Measurements from ENCODE around the gene HOXC10.

Gene HOXC10

DNA sequence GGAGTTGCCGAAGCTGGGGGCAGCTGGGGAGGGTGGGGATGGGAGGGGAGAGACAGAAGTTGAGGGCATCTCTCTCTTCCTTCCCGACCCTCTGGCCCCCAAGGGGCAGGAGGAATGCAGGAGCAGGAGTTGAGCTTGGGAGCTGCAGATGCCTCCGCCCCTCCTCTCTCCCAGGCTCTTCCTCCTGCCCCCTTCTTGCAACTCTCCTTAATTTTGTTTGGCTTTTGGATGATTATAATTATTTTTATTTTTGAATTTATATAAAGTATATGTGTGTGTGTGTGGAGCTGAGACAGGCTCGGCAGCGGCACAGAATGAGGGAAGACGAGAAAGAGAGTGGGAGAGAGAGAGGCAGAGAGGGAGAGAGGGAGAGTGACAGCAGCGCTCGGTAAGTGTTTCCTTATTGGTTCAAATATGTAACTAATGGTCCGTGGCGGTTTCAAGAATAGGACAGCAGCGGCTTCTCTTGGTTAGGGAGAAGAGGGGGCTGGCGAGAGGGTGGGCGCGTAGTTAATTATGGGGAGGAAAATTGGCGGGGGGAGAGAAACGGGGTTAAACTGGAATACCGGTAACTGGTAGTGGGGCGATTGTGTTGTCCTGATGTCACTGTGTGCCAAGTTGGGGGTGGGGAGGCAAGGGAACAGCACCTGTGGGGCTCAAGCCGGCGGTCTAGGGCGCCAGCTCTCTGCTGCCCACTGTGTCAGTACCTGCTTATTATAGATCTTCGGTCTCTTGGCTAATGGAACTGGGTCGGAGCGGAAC, 32.3 kb downstream of the HOXC10 start:
- DNase-seq: no peak

DNA sequence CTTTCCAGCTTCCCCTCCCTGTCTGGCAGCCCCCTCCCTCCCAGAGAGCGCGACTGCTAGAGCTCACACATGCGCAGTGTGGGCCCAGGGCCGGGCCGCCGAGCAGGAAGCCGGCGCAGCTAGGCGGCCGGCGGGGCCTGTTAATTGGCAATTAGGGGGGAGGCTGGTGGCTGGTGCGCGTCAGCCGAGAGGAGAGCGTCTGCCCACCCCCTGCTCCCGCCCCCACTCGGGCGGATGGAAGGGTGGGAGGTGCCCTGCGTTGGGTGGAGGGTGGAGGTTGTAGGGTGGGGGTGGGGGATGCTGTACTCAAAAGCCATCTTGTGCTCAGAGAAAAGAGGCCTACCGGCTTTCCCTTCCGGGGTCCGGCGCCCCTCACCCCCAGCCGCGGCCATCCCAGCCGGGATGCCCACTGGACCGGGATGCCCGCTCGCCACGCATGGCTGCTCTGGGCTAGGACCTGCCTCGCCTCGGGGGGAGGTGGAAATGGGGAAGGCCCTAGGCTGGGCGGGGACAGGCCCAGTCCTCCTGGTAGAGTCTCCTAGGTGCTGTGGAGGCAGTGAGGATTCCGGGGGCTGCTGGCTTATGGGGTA, 33.0 kb downstream of the HOXC10 start:
- DNase-seq: peak; percentile 51

DNA sequence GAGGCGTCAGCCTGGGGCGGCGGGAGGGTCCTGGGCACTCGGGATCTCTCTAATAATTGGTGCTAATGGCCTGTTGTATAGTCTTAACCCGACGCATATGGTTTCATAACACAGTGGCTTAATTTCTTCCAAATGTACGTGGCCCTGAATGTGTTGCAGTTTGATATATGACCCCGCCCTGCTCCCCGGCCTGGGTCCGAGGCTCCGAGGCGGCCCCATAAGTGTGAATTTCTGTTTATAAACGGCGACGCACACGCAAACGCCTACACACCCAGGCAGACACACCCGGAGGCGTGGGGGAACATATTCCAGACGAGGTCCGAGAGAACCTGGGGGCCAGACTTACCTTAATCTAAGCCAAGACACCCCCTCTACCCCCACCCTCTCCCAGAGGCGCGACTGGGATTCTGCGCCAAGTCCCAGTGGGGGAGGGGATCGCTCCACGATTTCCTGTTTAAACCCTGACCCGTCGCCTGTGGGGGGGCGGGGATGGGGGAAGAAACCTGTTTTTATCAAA, 33.6 kb downstream of the HOXC10 start:
- no peak for DNase-seq

DNA sequence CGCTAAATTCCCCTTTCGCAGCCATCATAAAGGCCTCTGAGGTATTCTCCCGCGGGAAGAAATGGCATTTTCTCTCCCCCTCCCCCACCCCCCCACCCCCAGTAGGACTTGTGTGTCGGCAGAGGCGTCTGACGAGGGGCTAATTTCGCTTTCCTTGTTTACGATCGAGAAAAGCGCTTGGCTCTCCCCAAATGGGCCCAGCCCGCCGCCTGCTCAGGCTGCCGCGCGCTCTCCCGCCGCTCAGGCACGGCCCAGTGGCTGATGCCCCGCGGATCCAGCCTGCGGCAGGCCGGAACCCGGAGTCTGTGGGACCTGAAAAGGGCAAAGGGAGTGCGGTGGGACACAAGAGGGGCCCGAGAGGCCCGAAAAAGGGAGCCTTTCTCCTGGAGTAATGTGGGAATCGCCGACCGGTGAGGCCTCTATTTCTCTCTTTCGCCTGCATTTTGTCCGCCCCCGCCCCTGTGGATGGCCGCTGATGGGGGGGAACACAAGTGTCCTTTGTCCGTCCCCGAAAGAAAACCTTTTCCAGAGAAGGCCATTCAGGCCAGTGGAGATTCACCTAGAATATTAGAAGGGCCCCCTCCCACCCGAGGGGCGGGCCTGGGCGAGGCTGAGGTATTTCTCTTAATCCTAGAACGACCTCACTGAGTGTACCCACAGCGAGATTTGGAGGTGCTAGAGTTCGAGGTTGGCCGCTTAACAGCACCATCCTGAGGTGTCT, 34.3 kb downstream of the HOXC10 start:
- DNase-seq: no peak

DNA sequence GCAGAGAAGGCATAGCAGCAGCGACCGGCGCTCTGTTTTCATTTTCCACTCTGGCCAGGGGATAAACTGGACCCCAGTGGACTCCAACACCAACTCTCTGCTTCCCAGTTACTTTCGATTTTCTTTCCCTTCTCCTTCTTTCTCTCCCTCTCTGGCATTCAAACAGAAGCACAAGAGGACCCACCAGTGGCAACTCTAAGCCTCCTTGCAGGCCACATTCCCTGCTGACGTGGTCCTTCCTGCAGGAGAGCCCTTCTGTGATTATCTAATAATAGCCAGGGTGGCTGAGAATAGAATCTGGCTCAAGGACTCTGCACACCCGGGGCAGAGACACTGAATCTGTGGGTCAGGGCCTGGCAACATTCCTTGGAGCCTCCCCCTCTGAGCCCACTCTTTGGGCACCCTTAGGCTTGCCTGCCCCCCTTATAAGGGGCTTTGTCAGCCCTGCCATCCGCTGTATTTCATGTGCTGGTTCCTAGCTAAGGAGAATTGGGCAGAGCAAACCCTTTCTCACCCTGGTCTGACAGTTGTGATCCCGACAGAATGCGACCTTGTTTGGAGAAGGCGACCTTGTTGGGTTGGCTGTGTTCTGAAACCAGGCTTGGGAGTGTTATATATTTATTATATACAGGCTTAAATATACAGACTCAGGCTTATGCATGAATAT, 35.1 kb downstream of the HOXC10 start:
- DNase-seq: no peak

DNA sequence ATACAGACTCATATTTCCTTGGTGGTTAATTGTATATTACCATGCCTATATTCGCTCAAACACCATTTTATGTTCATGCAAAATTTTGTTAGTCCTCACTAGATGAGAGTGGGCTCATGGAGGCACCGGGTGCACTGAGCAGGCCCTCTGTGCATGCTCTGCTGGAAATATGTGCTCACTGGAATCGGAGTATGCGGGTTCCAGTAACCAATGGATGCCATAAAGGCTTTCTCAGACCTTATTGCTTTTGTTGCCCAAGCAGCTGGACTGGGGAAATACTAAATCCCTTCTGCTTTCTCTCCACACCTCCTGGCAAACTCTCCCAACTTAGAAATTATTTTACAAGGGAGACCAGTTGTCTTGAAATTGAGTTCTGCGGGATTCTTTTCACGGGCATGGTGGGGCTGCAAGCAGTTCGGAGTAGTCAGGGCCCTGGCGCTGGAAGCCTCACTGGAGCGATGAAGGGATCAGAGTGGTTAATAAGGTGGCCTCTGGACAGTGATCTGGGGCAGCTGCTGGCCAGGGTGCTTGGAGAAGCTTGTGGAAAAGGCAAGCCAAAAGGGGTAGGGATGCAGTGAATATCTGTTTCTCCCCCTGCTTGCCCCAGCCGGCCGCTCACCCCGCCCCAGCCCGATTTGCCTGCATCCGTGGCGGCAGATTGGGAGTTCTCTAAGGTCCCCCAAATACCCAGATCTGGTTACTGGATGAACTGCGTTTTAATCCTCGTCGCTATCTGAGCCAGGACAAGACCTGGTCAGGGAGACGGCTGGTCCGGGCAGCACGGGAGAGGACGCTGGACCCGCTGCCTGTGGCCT, 35.9 kb downstream of the HOXC10 start:
- no peak for DNase-seq

DNA sequence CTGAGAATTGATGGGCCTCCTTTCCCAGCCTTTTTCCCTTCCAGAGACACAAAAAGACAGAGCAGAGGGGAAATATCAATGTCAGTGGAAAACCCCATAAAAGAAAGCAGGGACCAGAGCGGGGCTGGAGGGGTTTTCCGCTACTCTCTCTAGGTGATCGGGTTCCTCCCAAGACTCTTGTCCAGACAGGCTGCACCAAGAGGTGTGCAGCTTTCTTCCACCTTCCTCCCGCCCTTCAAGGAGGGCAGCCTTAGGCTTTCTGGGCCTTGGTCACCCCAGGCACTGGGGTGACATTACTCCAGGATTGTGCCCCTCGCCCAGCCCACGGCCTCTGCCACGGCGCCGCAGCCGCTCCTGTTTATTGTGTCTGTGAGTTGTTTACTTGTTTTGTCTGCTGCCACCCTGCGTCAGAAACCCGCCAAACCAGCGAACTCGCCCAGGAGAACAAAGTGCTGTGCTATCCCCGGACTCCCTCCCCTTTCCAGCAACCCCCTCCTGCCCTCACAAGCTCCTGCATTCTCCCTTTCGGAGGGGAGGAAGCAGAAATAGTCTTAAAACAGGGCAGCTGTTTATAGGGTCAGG, 36.6 kb downstream of the HOXC10 start:
- DNase-seq: no peak

DNA sequence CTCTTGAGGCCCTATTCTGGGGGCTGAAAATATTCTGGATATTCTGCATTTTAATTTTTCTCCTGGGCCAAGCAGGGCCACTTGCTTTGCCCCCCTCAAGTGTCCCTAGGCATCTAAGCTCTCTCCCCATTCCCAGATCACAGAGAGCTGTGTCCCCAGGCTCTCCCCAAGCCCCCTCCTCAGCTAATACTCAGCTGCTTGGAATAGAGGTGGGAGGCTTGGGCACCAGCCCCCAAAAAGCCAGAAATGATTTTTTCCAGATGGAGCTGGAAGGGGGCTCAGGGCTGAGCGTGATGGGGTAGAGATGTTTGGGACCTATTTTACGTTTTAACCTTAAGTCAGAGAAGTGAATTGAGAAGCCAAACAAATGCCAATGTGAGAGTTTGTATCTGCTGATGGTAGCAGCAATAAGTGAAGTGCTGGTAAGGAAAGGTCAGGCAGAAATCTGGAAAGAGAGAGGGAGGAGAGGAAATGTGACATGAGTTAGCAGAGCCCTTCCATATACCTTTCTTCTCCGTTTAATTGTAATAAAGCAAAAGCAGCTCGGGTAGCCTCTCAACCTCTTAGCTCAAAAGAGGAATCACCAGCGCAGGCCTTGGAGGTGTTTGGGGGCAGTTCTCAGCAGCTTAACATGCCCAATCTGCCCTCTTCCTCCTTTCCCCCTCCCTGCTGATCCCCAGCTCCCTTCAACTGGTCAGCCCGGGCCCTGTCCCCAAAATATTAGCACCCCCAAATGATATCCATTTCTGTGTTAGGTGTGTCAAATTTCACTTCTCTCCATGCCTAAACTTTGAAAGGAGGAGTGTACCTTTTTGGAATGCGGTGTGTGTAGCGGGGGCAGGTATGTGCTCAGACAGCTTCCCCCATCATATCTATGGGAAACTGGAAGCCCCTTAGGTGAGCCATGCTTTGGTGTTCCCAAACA, 38.3 kb downstream of the HOXC10 start:
- no peak for DNase-seq

DNA sequence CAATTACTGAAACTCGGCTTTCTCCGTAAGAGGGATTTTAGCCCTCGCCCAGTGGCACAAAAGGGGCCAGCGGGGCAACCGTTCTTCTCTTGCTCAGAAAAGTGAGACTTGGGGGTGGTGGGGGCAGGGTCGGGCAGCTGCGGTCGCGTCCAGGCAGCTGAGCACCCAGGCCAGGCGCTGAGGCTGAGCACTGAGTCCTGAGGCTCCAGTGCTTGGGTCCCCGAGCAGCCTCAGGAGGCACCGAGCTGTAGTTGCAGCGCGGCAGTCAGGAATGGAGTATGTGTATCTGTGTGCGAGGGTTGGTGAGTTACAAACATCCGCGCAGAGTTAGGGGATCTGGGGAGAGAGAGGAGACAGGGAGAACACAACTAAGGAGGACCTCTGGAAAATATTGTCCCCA, 39.2 kb downstream of the HOXC10 start:
- DNase-seq: no peak

DNA sequence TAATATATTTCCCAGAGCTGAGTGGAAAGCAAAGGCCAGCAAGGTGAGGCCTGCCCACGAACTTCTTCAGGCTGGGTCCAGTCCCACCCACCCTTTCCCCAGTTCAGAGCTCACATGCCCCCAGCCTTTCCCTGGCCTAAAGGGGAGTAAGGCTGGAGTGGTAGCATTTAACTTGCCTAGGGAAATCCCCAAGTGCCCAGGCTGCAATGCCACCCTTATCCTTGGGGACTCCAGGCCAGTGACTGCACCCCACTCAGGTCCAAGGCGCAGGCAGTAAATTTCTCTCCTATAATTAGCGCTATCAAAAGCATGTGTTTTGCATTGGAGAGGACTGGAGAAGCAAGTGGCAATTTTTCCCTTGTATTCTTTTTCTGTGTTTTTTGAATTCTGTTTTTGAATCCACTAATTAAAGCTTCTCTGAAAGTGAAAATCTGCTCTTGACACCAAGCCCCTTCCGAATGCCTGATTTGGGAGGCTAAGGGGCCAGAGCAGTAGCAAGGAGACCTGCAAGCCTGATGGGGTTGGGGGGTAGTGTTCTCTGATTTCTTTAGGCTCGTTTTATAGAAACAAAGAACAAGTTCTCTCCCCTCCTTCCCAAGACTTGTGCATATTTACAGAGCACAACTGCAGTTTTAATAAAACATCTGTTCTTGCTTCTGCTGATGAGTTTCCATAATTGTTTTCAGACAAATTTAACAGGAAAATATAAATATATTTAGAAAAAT, 39.8 kb downstream of the HOXC10 start:
- DNase-seq: no peak

DNA sequence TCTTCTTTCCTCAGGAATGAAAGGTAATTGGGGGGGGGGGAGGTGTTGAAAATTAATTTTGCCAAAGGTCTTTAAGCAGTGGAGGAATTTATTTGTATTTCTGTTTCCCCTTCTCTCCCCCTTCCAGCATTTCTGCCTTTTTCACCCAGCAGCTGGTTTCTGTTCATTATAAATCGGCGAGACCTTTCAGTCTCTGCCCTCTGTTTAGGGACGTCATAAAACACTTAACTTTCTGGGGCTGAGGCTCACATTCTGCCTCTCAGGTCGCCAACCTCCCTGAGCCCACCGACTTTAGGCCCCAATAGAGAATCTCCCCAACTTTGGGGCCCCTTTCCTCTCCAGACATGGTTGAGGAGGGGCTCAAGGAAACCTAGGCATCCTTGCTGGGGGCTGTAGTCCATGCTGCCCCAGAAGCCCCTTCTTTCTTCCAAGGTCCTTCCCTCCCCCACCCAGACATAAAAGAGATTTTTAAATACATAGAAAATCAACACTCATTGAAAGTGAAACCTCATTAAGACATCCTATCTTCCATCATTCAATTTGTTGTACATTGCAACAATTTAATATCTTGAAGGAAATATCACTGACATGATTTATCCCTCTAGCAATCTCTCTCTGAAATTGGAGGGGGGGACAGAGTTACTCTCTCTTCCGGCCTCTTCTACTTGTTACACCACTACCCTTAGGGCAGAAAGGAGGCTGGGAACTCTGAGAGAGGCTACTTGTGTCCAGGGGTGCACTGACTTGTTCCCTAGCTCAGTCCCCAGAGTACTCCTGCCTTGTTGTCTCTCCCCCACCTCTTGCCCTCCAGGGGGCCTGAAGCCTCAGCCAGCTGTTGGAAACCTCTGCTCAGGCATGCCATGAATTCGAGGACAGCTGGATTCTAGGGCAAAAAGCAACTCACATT, 40.8 kb downstream of the HOXC10 start:
- no peak for DNase-seq

DNA sequence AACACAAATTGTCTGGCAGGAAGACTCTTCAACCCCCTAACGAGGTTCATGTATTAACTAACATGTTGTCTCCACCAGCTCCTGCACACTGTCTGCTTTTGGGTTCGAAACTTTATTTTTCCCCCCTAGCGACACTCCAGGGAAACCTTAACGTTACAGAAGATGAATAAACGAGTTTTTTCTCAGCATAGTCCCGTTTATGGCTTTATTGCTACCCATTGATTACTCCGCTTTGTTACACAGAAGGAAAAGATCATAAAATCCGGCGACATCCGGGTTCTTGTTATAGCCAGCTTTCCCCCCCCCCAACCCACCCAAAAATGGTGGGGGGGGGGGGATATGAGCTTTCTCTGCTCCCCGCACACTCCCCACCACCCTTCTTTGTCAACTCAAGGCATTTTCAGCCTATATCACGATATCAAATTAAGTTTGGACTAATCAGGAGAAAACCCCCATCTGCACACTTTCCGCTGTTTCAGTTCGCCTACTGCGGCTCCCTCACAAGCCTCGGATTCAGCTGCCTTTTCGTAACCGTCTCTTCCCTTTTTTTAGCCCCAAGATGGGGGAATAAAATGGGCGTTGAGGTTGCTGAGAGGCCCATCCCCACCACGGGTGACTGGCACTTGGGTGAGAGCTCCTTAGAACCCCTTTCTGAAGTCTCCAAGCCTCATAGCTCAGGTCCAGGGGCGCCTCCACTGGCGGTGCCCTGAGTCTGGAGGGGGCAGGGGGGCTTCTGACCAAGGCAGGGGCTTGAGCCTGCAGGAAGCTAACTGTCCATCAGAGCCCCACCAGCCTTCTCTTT, 41.9 kb downstream of the HOXC10 start:
- DNase-seq: no peak

DNA sequence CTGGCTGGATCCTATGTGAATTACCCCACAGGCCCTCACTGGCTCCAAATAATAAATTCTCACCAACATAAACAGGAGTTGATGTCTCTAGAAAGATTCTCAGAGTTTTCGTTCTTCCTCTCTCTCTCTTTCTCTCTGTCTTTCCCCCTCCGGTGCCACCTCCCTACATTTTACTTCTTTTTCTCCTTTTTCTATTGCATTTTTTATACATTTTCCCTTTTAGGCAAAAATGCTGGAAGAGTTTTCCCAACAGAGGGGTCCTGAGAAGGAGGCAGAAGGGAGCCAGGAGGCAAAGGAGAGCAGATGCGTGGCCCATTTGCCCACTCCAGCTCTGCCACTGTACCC, 42.5 kb downstream of the HOXC10 start:
- DNase-seq: no peak

DNA sequence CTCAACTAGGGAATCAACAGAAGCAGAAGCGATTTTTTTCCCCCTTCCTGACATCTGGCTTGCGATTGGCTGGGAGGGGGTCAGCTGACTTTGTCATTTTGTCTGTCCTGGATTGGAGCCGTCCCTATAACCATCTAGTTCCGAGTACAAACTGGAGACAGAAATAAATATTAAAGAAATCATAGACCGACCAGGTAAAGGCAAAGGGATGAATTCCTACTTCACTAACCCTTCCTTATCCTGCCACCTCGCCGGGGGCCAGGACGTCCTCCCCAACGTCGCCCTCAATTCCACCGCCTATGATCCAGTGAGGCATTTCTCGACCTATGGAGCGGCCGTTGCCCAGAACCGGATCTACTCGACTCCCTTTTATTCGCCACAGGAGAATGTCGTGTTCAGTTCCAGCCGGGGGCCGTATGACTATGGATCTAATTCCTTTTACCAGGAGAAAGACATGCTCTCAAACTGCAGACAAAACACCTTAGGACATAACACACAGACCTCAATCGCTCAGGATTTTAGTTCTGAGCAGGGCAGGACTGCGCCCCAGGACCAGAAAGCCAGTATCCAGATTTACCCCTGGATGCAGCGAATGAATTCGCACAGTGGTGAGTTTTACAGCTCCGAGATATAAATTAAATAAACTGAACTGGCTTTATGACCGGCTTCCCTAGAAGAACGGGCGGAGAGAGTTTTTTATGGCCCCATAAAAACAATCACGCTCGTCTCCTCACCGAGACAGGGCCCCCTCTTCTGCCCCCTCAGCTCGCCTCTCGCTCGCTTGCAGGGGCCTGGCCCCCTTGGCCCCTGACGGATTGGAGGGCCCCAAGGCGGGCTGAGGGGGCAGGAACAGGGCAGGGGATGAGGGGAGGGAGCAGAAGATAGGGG, 43.6 kb downstream of the HOXC10 start, which contains the start of gene HOXC6:
Gene HOXC6, plus strand, starts transcription at position 127 of the 888 bp plus-strand sequence. Its CDS starts 82 bp downstream, at position 209.
- DNase-seq: no peak

DNA sequence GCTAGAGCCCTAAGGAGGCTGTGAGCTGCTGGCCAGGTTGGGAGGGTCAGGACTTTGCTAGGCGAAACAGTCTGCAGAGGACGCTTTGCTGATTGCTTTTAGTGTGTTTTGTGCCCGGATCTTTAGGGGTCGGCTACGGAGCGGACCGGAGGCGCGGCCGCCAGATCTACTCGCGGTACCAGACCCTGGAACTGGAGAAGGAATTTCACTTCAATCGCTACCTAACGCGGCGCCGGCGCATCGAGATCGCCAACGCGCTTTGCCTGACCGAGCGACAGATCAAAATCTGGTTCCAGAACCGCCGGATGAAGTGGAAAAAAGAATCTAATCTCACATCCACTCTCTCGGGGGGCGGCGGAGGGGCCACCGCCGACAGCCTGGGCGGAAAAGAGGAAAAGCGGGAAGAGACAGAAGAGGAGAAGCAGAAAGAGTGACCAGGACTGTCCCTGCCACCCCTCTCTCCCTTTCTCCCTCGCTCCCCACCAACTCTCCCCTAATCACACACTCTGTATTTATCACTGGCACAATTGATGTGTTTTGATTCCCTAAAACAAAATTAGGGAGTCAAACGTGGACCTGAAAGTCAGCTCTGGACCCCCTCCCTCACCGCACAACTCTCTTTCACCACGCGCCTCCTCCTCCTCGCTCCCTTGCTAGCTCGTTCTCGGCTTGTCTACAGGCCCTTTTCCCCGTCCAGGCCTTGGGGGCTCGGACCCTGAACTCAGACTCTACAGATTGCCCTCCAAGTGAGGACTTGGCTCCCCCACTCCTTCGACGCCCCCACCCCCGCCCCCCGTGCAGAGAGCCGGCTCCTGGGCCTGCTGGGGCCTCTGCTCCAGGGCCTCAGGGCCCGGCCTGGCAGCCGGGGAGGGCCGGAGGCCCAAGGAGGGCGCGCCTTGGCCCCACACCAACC, 44.8 kb downstream of the HOXC10 start:
- no peak for DNase-seq

DNA sequence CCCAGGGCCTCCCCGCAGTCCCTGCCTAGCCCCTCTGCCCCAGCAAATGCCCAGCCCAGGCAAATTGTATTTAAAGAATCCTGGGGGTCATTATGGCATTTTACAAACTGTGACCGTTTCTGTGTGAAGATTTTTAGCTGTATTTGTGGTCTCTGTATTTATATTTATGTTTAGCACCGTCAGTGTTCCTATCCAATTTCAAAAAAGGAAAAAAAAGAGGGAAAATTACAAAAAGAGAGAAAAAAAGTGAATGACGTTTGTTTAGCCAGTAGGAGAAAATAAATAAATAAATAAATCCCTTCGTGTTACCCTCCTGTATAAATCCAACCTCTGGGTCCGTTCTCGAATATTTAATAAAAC, 45.5 kb downstream of the HOXC10 start:
- DNase-seq: no peak

All from T-helper 9 cell (primary cell).